ENCODE data around the gene PPP1R12A. TPM values are rescaled to one million over a fixed set of nuclear protein-coding genes. Genes with fewer than 3 reads are reported as not detected.

PPP1R12A gene
- polyA plus RNA-seq, 3 donors, result 26.2 to 57.2 (median 33.1) TPM

GRCh38 chr12:79929065-79929464 is 5.8 kb downstream of the PPP1R12A start:
- H3K79me2 ChIP-seq (ENCODE audit: insufficient read depth, low read length), result peaks cover 100% of the 10 kb centered on the region
- H3K4me1 Mint-ChIP-seq, result peaks cover 56% of the 10 kb centered on the region
- DNase-seq, result no peak
- H4K20me1 ChIP-seq (ENCODE audit: insufficient read depth, low read length), result peaks cover 100% of the 10 kb centered on the region
- intact Hi-C loops (cut with micrococcal nuclease), result no loop called here
- H2AFZ ChIP-seq (ENCODE audit: insufficient read depth, low read depth, low read length, poor library complexity, severe bottlenecking), result no peak overlapping the region
- H3K4me3 ChIP-seq (replicated peaks in 1 of 3; ENCODE audit: low read depth in 2 of 3, low read length in 3 of 3), result no peak overlapping the region
- peaks cover 27 to 42% of the 10 kb centered on the region in 2 donors for H3K4me1 ChIP-seq (ENCODE audit: control insufficient read depth in 1 of 2, insufficient read depth in 2 of 2, low read length in 2 of 2)
- H3K4me2 ChIP-seq (replicated peaks; ENCODE audit: extremely low read depth, low read length, poor library complexity, severe bottlenecking), result no peak overlapping the region
- no peaks in the 10 kb centered on the region for H3K27me3 Mint-ChIP-seq (ENCODE audit: low read depth in 3 of 3)
- peaks cover 6 to 8% of the 10 kb centered on the region in 2 donors for H3K36me3 Mint-ChIP-seq
- H3K4me3 Mint-ChIP-seq, result no peak overlapping the region
- H3K9me3 ChIP-seq (replicated peaks in 1 of 2; ENCODE audit: control insufficient read depth in 1 of 2, insufficient read depth in 1 of 2, low read length in 2 of 2), result no peaks in the 10 kb centered on the region
- no peak for TF ChIP-seq CTCF (IDR thresholded peaks at IDR 0.05)
- no peak overlapping the region for H3K9ac ChIP-seq (ENCODE audit: insufficient read depth, low read length, poor library complexity, severe bottlenecking)
- H3K9me3 Mint-ChIP-seq, result no peaks in the 10 kb centered on the region
- H3K27ac ChIP-seq (ENCODE audit: low read depth in 1 of 2, low read length in 2 of 2), result peak overlapping the region in 1 of 2 donors; percentile 62
- no peaks in the 10 kb centered on the region for H3K36me3 ChIP-seq (replicated peaks in 1 of 2; ENCODE audit: control insufficient read depth in 1 of 2, insufficient read depth in 2 of 2, low read length in 2 of 2)
- 97% methylated on average over 4 of the region's 10 CpGs for WGBS (ENCODE audit: insufficient coverage)
- peak overlapping the region in 1 of 7 donors; percentile 63 for H3K27ac Mint-ChIP-seq
- no peaks in the 10 kb centered on the region for H3K27me3 ChIP-seq (ENCODE audit: control insufficient read depth in 2 of 2, insufficient read depth in 2 of 2, low read length in 2 of 2)

GRCh38 chr12:79927772-79928474 is 7.0 kb downstream of the PPP1R12A start:
- peak; percentile 32 to 52 (median 46) for DNase-seq
- intact Hi-C loops (cut with micrococcal nuclease), result no loop called here
- Histone ChIP-seq H3K27ac (ENCODE audit: low read depth in 1 of 2, low read length in 2 of 2) (peak overlapping the region in 1 of 2 donors; percentile 62), H3K27me3 (ENCODE audit: control insufficient read depth in 2 of 2, insufficient read depth in 2 of 2, low read length in 2 of 2) (no peaks in the 10 kb centered on the region), H3K36me3 (replicated peaks in 1 of 2; ENCODE audit: control insufficient read depth in 1 of 2, insufficient read depth in 2 of 2, low read length in 2 of 2) (no peaks in the 10 kb centered on the region), H2AFZ (ENCODE audit: insufficient read depth, low read depth, low read length, poor library complexity, severe bottlenecking) (no peak overlapping the region), H3K4me2 (replicated peaks; ENCODE audit: extremely low read depth, low read length, poor library complexity, severe bottlenecking) (no peak overlapping the region), H3K9me3 (replicated peaks in 1 of 2; ENCODE audit: control insufficient read depth in 1 of 2, insufficient read depth in 1 of 2, low read length in 2 of 2) (no peaks in the 10 kb centered on the region), H3K79me2 (ENCODE audit: insufficient read depth, low read length) (peaks cover 100% of the 10 kb centered on the region), H4K20me1 (ENCODE audit: insufficient read depth, low read length) (peaks cover 99% of the 10 kb centered on the region), H3K9ac (ENCODE audit: insufficient read depth, low read length, poor library complexity, severe bottlenecking) (no peak overlapping the region), H3K4me3 (replicated peaks in 1 of 3; ENCODE audit: low read depth in 2 of 3, low read length in 3 of 3) (peak overlapping the region in 1 of 3 experiments; percentile 22), H3K4me1 (ENCODE audit: control insufficient read depth in 1 of 2, insufficient read depth in 2 of 2, low read length in 2 of 2) (peaks cover 19 to 34% of the 10 kb centered on the region in 2 donors)
- H3K36me3 Mint-ChIP-seq, result peaks cover 6 to 8% of the 10 kb centered on the region in 2 donors
- H3K27me3 Mint-ChIP-seq (ENCODE audit: low read depth in 3 of 3), result no peaks in the 10 kb centered on the region
- no peak for TF ChIP-seq CTCF (IDR thresholded peaks at IDR 0.05)
- peak overlapping the region in 1 of 2 donors; percentile 7 for H3K4me3 Mint-ChIP-seq
- WGBS (ENCODE audit: insufficient coverage), result no CpG with 5 or more reads among the region's 1 CpG
- peak overlapping the region; percentile 25 to 85 (median 65) for H3K27ac Mint-ChIP-seq
- no peaks in the 10 kb centered on the region for H3K9me3 Mint-ChIP-seq
- H3K4me1 Mint-ChIP-seq, result peaks cover 49% of the 10 kb centered on the region

Data from CD14-positive monocyte (primary cell).